ENCODE measurements around the gene PRPF6. TPM values are rescaled to one million over a fixed set of nuclear protein-coding genes. Genes with fewer than 3 reads are reported as not detected.

Gene PRPF6
- total and polyA plus RNA-seq, 2 of the 13 experiments (the other 11 are each of a cell fraction or from before 2014, with no cell fraction given): 63.7 to 101 TPM

DNA sequence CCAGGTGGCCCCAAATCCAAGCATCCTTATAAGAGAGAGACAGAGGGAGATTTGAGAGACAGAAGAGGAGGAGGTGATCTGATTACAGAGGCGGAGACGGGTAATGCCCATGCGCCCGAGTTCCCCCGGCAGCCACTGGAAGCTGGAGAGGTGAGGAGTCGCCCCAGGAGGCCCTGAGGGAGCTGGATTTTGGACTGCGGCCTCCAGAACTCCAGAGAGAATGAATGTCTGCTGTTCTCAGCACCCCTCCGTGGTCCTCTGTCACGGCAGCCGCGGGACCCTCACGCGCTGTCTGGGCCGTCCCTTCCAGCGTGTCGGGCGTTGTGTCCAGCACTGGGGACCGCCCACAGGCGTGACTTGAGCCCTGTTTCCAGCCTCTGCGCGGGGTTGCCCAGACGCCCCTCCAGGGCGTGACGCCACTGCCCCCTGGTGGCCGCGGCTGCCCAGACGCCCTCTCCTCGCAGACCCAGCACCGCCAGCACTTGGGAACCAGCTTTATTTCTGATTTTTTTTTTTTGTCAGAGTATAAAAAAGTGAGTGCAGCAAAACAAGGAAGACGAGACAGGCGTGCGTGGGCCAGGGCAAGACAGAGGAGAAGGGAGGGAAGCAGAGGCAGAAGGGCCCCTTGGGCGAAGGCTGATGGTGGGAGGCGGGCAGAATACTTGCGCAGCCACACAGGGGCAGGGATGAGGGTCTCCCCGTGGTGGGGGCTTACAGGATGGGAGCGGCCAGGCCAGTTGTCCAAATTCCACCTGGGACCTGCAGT, 7.1 kb upstream of the PRPF6 start (continued):
- peak; percentile 98 for TF ChIP-seq ZNF318 (CRISPR knock-in tag; IDR thresholded peaks at IDR 0.05)
- no peak for TF ChIP-seq FLYWCH1 (CRISPR knock-in tag; IDR thresholded peaks at IDR 0.05)
- peak; percentile 75 for TF ChIP-seq SOX5 (CRISPR knock-in tag; IDR thresholded peaks at IDR 0.05; ENCODE audit: borderline replicate concordance)
- TF ChIP-seq FIP1L1 (IDR thresholded peaks at IDR 0.05; ENCODE audit: borderline replicate concordance, insufficient read depth, low read depth, low read length): no peak
- no peak for TF ChIP-seq ZMYM2 (CRISPR knock-in tag; IDR thresholded peaks at IDR 0.05)
- TF ChIP-seq SPEN (CRISPR knock-in tag; IDR thresholded peaks at IDR 0.05; ENCODE audit: low read depth): peak; percentile 85
- peak; percentile 55; the same call in 1 of the 2 replicates for TF ChIP-seq EED (CRISPR knock-in tag; IDR thresholded peaks at IDR 0.05)
- TF ChIP-seq ZHX2 (IDR thresholded peaks at IDR 0.05; ENCODE audit: low read depth): no peak
- no peak for TF ChIP-seq ZHX2 (CRISPR knock-in tag; IDR thresholded peaks at IDR 0.05; ENCODE audit: borderline replicate concordance)
- TF ChIP-seq ZNF432 (CRISPR knock-in tag; IDR thresholded peaks at IDR 0.05; ENCODE audit: borderline replicate concordance): no peak
- TF ChIP-seq ZFP90 (CRISPR knock-in tag; IDR thresholded peaks at IDR 0.05; ENCODE audit: borderline replicate concordance): peak; percentile 97
- peak; percentile 93 for TF ChIP-seq NRL (CRISPR knock-in tag; IDR thresholded peaks at IDR 0.05; ENCODE audit: borderline replicate concordance)
- no peak for TF ChIP-seq ZNF431 (CRISPR knock-in tag; IDR thresholded peaks at IDR 0.05; ENCODE audit: borderline replicate concordance, low read depth)
- TF ChIP-seq SRSF4 (IDR thresholded peaks at IDR 0.05; ENCODE audit: low read depth, low read length, poor library complexity, severe bottlenecking): no peak
- TF ChIP-seq POLR2AphosphoS2 (IDR thresholded peaks at IDR 0.05; ENCODE audit: low read depth, low read length): no peak

All from HepG2 (cell line).